Endothelial cell of umbilical vein (primary cell): Measurements from ENCODE around the gene SNX9. TPM values are rescaled to one million over a fixed set of nuclear protein-coding genes. Genes with fewer than 3 reads are reported as not detected.

ENCODE experiments used
- BruUV-seq: library from RNA; stranded (reverse); fragments of 400-500 nt; replicated peaks from 2 replicates; lab custom pipeline; 2021; lab: Mats Ljungman, UMichigan
- CTCF ChIA-PET: fragments of 300-600, 350-600 bp; sonication (Branson Sonifier 250); formaldehyde crosslinking; loops from one replicate; lab custom pipeline; 2021; ENCODE audit warnings: antibody characterized with exemption, inconsistent platforms; lab: Charles Lee
- POLR2A ChIA-PET: fragments of 300-600, 350-600 bp; sonication (Branson Sonifier 250); formaldehyde crosslinking; loops from one replicate; lab custom pipeline; 2021; ENCODE audit warnings: antibody characterized with exemption, inconsistent platforms; lab: Charles Lee
- DNase-seq: peaks from one replicate; pipeline ENCODE4 v3.0.0-alpha.2; 2011; ENCODE audit warnings: low read depth, low spot score
- FAIRE-seq: peaks from 2 replicates; lab custom pipeline; 2011; peaks lifted over from hg19 to GRCh38; lab: Jason Lieb, UNC
- H2AFZ ChIP-seq: 2 replicates; pipeline ENCODE4 v1.6.0; 2012; ENCODE audit warnings: low read depth, low read length, control low read depth, inconsistent platforms
- H3K27ac ChIP-seq: 2 replicates; pipeline ENCODE4 v1.5.1; 2011; ENCODE audit warnings: low read depth, mild to moderate bottlenecking, control low read depth, low read length, moderate library complexity; ENCODE audit not compliant: insufficient read depth
- H3K27me3 ChIP-seq, 2 experiments: 2 replicates each; pipeline versions ENCODE4 v1.6.0 to v1.6.1; 2011; ENCODE audit warnings: low read length in 2 of 2, mixed read lengths in 1 of 2; ENCODE audit not compliant: control insufficient read depth in 2 of 2, insufficient read depth in 2 of 2
- H3K36me3 ChIP-seq, 2 experiments: 2 replicates in 1 of 2; 3 replicates in 1 of 2; pipeline ENCODE4 v1.5.1; 2011; ENCODE audit warnings: low read length in 2 of 2, mild to moderate bottlenecking in 1 of 2, moderate library complexity in 1 of 2; ENCODE audit not compliant: control insufficient read depth in 2 of 2, insufficient read depth in 2 of 2; ENCODE audit errors: extremely low read depth in 1 of 2
- H3K4me1 ChIP-seq: 3 replicates; pipeline ENCODE4 v1.5.1; 2011; ENCODE audit warnings: mild to moderate bottlenecking, low read length; ENCODE audit not compliant: control insufficient read depth, insufficient read depth; ENCODE audit errors: extremely low read depth
- H3K4me2 ChIP-seq: 2 replicates; pipeline ENCODE4 v1.6.1; 2011; ENCODE audit warnings: low read length, control low read depth, mixed read lengths; ENCODE audit not compliant: insufficient read depth
- H3K4me3 ChIP-seq, 3 experiments: fragments of 200-600 bp in 1 of 3; sonication (generic), shearing (Covaris generic) in 1 of 3; replicated peaks in 1 of 3; 2 replicates each; pipeline ENCODE4 v1.5.1; 2011 to 2016; ENCODE audit warnings: control low read depth in 3 of 3, low read length in 3 of 3, mild to moderate bottlenecking in 2 of 3, inconsistent platforms in 1 of 3, low read depth in 1 of 3, moderate library complexity in 1 of 3; ENCODE audit not compliant: insufficient read depth in 1 of 3
- H3K79me2 ChIP-seq: 2 replicates; pipeline ENCODE4 v1.6.0; 2012; ENCODE audit warnings: low read length, inconsistent platforms; ENCODE audit not compliant: control insufficient read depth, insufficient read depth
- H3K9ac ChIP-seq: replicated peaks from 2 replicates; pipeline ENCODE3; 2011; ENCODE audit warnings: low read length, control low read depth; ENCODE audit not compliant: insufficient read depth; ENCODE audit errors: extremely low read depth
- H3K9me1 ChIP-seq: replicated peaks from 3 replicates; pipeline ENCODE4 v1.6.0; 2011; ENCODE audit warnings: mild to moderate bottlenecking, low read length; ENCODE audit not compliant: control insufficient read depth, insufficient read depth; ENCODE audit errors: extremely low read depth
- H3K9me3 ChIP-seq: replicated peaks from 2 replicates; pipeline ENCODE4 v1.5.1; 2012; ENCODE audit warnings: low read length, inconsistent platforms; ENCODE audit not compliant: control insufficient read depth, insufficient read depth
- H4K20me1 ChIP-seq: replicated peaks from 2 replicates; pipeline ENCODE3; 2011; ENCODE audit warnings: mild to moderate bottlenecking, low read length; ENCODE audit not compliant: control insufficient read depth, insufficient read depth; ENCODE audit errors: extremely low read depth
- CTCF ChIP-seq, 2 donors: IDR thresholded peaks; 1 replicate in 1 of 2; 2 replicates in 1 of 2; pipeline ENCODE4 v1.5.1; 2011; ENCODE audit warnings: low read length in 2 of 2, mild to moderate bottlenecking in 2 of 2, moderate library complexity in 2 of 2, control low read depth in 1 of 2, inconsistent platforms in 1 of 2, low read depth in 1 of 2; ENCODE audit not compliant: insufficient read depth in 1 of 2; ENCODE audit errors: extremely low read depth in 1 of 2
- EZH2 ChIP-seq: IDR thresholded peaks from 2 replicates; pipeline ENCODE4 v1.6.1; 2012; ENCODE audit warnings: borderline replicate concordance, low read depth, mild to moderate bottlenecking, moderate library complexity, low read length, inconsistent platforms; ENCODE audit not compliant: severe bottlenecking
- FOS ChIP-seq: IDR thresholded peaks from 2 replicates; pipeline ENCODE4 v1.6.1; 2011; ENCODE audit warnings: mild to moderate bottlenecking, low read length, moderate library complexity, borderline replicate concordance; ENCODE audit not compliant: insufficient read depth
- GATA2 ChIP-seq: IDR thresholded peaks from 2 replicates; pipeline ENCODE4 v1.7.0; 2011; ENCODE audit warnings: low read depth, mild to moderate bottlenecking, moderate library complexity, mixed read lengths, low read length; ENCODE audit not compliant: insufficient read length, insufficient read depth
- JUN ChIP-seq: IDR thresholded peaks from 2 replicates; pipeline ENCODE4 v1.6.1; 2011; ENCODE audit warnings: borderline replicate concordance, low read depth; ENCODE audit not compliant: insufficient read length, insufficient read depth
- MAX ChIP-seq: IDR thresholded peaks from 2 replicates; pipeline ENCODE4 v1.6.1; 2011; ENCODE audit not compliant: insufficient read depth, insufficient read length
- MYC ChIP-seq: IDR thresholded peaks from one replicate; pipeline ENCODE4 v1.6.1; 2011; ENCODE audit warnings: mild to moderate bottlenecking, low read depth, low read length
- POLR2A ChIP-seq: IDR thresholded peaks from 2 replicates; pipeline ENCODE4 v1.6.1; 2012; ENCODE audit warnings: low read depth, mild to moderate bottlenecking, control low read depth, low read length
- POLR2AphosphoS5 ChIP-seq: IDR thresholded peaks from 2 replicates; pipeline ENCODE4 v1.6.1; 2012; ENCODE audit warnings: low read depth, mild to moderate bottlenecking, control low read depth, low read length, moderate library complexity; ENCODE audit not compliant: insufficient read depth
- dilution Hi-C: fragments of 300-500 bp; cut with MboI; formaldehyde crosslinking; loops from one replicate; pipeline ENCODE4 v1.15.0; 2019; ENCODE audit warnings: low sequenced_read_pairs; ENCODE audit not compliant: extremely low pct_ligation_motif_present
- intact Hi-C: fragments of 100-400 bp; cut with micrococcal nuclease; formaldehyde crosslinking; loops from one replicate; pipeline ENCODE4 v1.10.0; 2022
- polyA plus RNA-seq, 4 experiments: library from polyadenylated mRNA; depleted of rRNA in 3 of 4; stranded (reverse) in 3 of 4; unstranded in 1 of 4; fragments of >200 nt; gene quantifications; 2 replicates each; pipeline versions ENCODE4 v1.2.1 to v1.2.3, GENCODE V29; 2011 to 2012; ENCODE audit warnings: missing spikeins in 1 of 4
- total RNA-seq: library from RNA; stranded (reverse); gene quantifications from 2 replicates; pipeline ENCODE4 v1.2.3, GENCODE V29; 2021

Gene SNX9
- total and polyA plus RNA-seq, 2 donors (not counting 3 experiments of a cell fraction or from before 2014, with no cell fraction given) = 27.5 to 54.5 TPM

- H3K4me1 ChIP-seq = peaks cover 28% of the 10 kb centered on the region
- ChIA-PET POLR2A (no interaction called here), CTCF (interaction anchor here (1.0 kb wide), 1 partner anchor 9 kb away, joined by 3 read pairs; no protein-coding TSS in a partner anchor)
- no TSS peak for BruUV-seq
- H2AFZ ChIP-seq = no peak overlapping the region
- peaks cover 99% of the 10 kb centered on the region for H3K79me2 ChIP-seq
- H4K20me1 ChIP-seq = no peaks in the 10 kb centered on the region
- H3K9ac ChIP-seq = no peak overlapping the region
- H3K4me3 ChIP-seq = no peak overlapping the region
- H3K4me2 ChIP-seq = no peak overlapping the region
- TF ChIP-seq CTCF (IDR thresholded peaks at IDR 0.05; ENCODE audit: extremely low read depth in 1 of 2, insufficient read depth in 1 of 2, low read depth in 1 of 2, low read length in 2 of 2) (no peak), POLR2A (no peak), MAX (no peak), EZH2 (no peak), GATA2 (no peak), JUN (no peak), MYC (no peak), FOS (no peak), POLR2AphosphoS5 (no peak)
- FAIRE-seq (no peak), DNase-seq (no peak)
- H3K9me3 ChIP-seq = no peaks in the 10 kb centered on the region
- no peaks in the 10 kb centered on the region for H3K27me3 ChIP-seq
- no peaks in the 10 kb centered on the region for H3K36me3 ChIP-seq
- no peaks in the 10 kb centered on the region for H3K9me1 ChIP-seq
- dilution Hi-C loops (no loop called here), intact Hi-C loops (no loop called here)
- no peak overlapping the region for H3K27ac ChIP-seq
Measured at GRCh38 chr6:157991067-157991432, 168.0 kb downstream of the SNX9 start.
